ENCODE data around the gene CCL4. TPM values are rescaled to one million over a fixed set of nuclear protein-coding genes. Genes with fewer than 3 reads are reported as not detected.
A peak's percentile ranks its signal among the peaks of the same experiment; 100 is the strongest.

CCL4 gene
- total RNA-seq, 1 experiment from 2014 or later, result not detected

GRCh38 chr17:36131421-36131820, 27.8 kb downstream of the CCL4 start:
- peak; percentile 16 for DNase-seq (ENCODE audit: unreplicated experiment)
- POLR2A ChIA-PET, result no interaction called here
- intact Hi-C loops (cut with micrococcal nuclease), result loop anchor here (10.0 kb wide), 2 partner anchors 57 to 117 kb away; partner anchors contain the start of gene CCL23
- H3K4me1 Mint-ChIP-seq (ENCODE audit: insufficient read depth, unreplicated experiment), result no peaks in the 10 kb centered on the region
- peaks cover 84% of the 10 kb centered on the region for H3K27me3 Mint-ChIP-seq (ENCODE audit: insufficient read depth, unreplicated experiment)
- H3K4me3 Mint-ChIP-seq (ENCODE audit: unreplicated experiment), result no peak overlapping the region
- peaks cover 6% of the 10 kb centered on the region for H3K9me3 Mint-ChIP-seq (ENCODE audit: unreplicated experiment)
- TF ChIP-seq CTCF (IDR thresholded peaks at IDR 0.05; ENCODE audit: unreplicated experiment), result no peak
- CTCF ChIA-PET, result interaction anchor here (0.7 to 12.3 kb wide), 2 partner anchors 17 to 259 kb away, joined by 3 to 109 read pairs; no protein-coding TSS in a partner anchor
- H3K36me3 Mint-ChIP-seq (ENCODE audit: insufficient read depth, unreplicated experiment), result no peaks in the 10 kb centered on the region
- BruUV-seq (replicated peaks), result no TSS peak
- no peak overlapping the region for H3K27ac Mint-ChIP-seq (ENCODE audit: low read depth, unreplicated experiment)

DNA sequence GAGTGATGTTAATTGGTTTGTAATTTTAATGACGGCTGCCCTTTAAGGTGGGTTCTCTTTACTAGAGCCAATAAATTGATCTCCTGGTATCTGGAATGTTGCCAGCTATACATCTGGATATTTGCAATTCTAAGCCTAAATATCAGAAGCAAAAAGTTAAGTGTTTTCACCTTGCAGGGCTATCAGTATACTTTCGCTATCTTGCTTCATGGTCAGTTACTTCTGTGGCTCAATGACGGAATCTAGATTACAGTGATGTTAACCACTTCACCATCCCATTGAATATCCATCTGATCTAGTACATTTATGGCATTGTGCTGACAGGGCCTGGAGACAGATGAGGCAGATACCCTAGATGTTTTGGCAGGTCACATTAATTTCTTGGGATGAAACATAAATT, 28.3 kb downstream of the CCL4 start:
- intact Hi-C loops (cut with micrococcal nuclease), result loop anchor here (10.0 kb wide), 2 partner anchors 57 to 117 kb away; partner anchors contain the start of gene CCL23
- Mint-ChIP-seq H3K9me3 (ENCODE audit: unreplicated experiment) (peaks cover 6% of the 10 kb centered on the region), H3K4me1 (ENCODE audit: insufficient read depth, unreplicated experiment) (no peaks in the 10 kb centered on the region), H3K4me3 (ENCODE audit: unreplicated experiment) (no peak overlapping the region), H3K27me3 (ENCODE audit: insufficient read depth, unreplicated experiment) (peaks cover 87% of the 10 kb centered on the region), H3K27ac (ENCODE audit: low read depth, unreplicated experiment) (no peak overlapping the region), H3K36me3 (ENCODE audit: insufficient read depth, unreplicated experiment) (no peaks in the 10 kb centered on the region)
- CTCF ChIA-PET, result interaction anchor here (0.6 to 12.3 kb wide), 5 partner anchors 9 to 260 kb away, joined by 3 to 109 read pairs (median 4); no protein-coding TSS in a partner anchor
- DNase-seq (ENCODE audit: unreplicated experiment), result no peak
- no peak for TF ChIP-seq CTCF (IDR thresholded peaks at IDR 0.05; ENCODE audit: unreplicated experiment)
- no TSS peak for BruUV-seq (replicated peaks)
- POLR2A ChIA-PET, result no interaction called here

- intact Hi-C loops (cut with micrococcal nuclease), result loop anchor here (10.0 kb wide), 2 partner anchors 58 to 118 kb away; partner anchors contain the start of gene CCL23
- Mint-ChIP-seq H3K9me3 (ENCODE audit: unreplicated experiment) (peaks cover 4% of the 10 kb centered on the region), H3K27me3 (ENCODE audit: insufficient read depth, unreplicated experiment) (peaks cover 87% of the 10 kb centered on the region), H3K36me3 (ENCODE audit: insufficient read depth, unreplicated experiment) (no peaks in the 10 kb centered on the region), H3K4me1 (ENCODE audit: insufficient read depth, unreplicated experiment) (no peaks in the 10 kb centered on the region), H3K27ac (ENCODE audit: low read depth, unreplicated experiment) (no peak overlapping the region), H3K4me3 (ENCODE audit: unreplicated experiment) (no peak overlapping the region)
- TF ChIP-seq CTCF (IDR thresholded peaks at IDR 0.05; ENCODE audit: unreplicated experiment), result no peak
- DNase-seq (ENCODE audit: unreplicated experiment), result no peak
- no TSS peak for BruUV-seq (replicated peaks)
- POLR2A ChIA-PET, result no interaction called here
- CTCF ChIA-PET, result interaction anchor here (0.6 to 12.3 kb wide), 4 partner anchors 9 to 163 kb away, joined by 3 to 109 read pairs (median 4); no protein-coding TSS in a partner anchor
These were observed 28.8 kb downstream of the CCL4 start for GRCh38 chr17:36132421-36132831.

GRCh38 chr17:36133602-36134236, 30.1 kb downstream of the CCL4 start:
- H3K36me3 Mint-ChIP-seq (ENCODE audit: insufficient read depth, unreplicated experiment), result no peaks in the 10 kb centered on the region
- peaks cover 85% of the 10 kb centered on the region for H3K27me3 Mint-ChIP-seq (ENCODE audit: insufficient read depth, unreplicated experiment)
- H3K4me3 Mint-ChIP-seq (ENCODE audit: unreplicated experiment), result no peak overlapping the region
- no peaks in the 10 kb centered on the region for H3K4me1 Mint-ChIP-seq (ENCODE audit: insufficient read depth, unreplicated experiment)
- DNase-seq (ENCODE audit: unreplicated experiment), result peak; percentile 44
- H3K9me3 Mint-ChIP-seq (ENCODE audit: unreplicated experiment), result no peaks in the 10 kb centered on the region
- intact Hi-C loops (cut with micrococcal nuclease), result loop anchor here (10.0 kb wide), 2 partner anchors 59 to 119 kb away; partner anchors contain the start of gene CCL23
- no peak for TF ChIP-seq CTCF (IDR thresholded peaks at IDR 0.05; ENCODE audit: unreplicated experiment)
- no peak overlapping the region for H3K27ac Mint-ChIP-seq (ENCODE audit: low read depth, unreplicated experiment)
- ChIA-PET POLR2A (interaction anchor here (0.6 to 1.3 kb wide), 4 partner anchors 10 to 300 kb away, joined by 3 to 5 read pairs (median 3); no protein-coding TSS in a partner anchor), CTCF (interaction anchor here (0.5 to 12.3 kb wide), 4 partner anchors 15 to 559 kb away, joined by 4 to 109 read pairs (median 8); no protein-coding TSS in a partner anchor)
- no TSS peak for BruUV-seq (replicated peaks)
